OCI-LY1 (cell line): Measurements from ENCODE around the gene TMED6.
"Not testable (repeated sequence)": the region's sequence is repeated elsewhere in the genome, so short reads cannot be mapped to it uniquely, and the experiment has no call there.

Experiments used
- H2AFZ ChIP-seq: fragments of 200-600 bp; sonication (generic), shearing (Covaris generic); 2 replicates; pipeline ENCODE4 v1.6.0; 2014; ENCODE audit warnings: antibody characterized with exemption, mild to moderate bottlenecking, low read length
- H3F3A ChIP-seq: fragments of 200-600 bp; sonication (generic), shearing (Covaris generic); 2 replicates; pipeline ENCODE4 v1.6.0; 2014; ENCODE audit warnings: mild to moderate bottlenecking, antibody characterized with exemption, low read length, moderate library complexity; ENCODE audit not compliant: insufficient read depth
- H3K27ac ChIP-seq: fragments of 200-600 bp; sonication (generic); 2 replicates; pipeline ENCODE4 v1.5.1; 2014; ENCODE audit warnings: low read length, mixed run types, mild to moderate bottlenecking, low read depth; ENCODE audit not compliant: poor library complexity, severe bottlenecking
- H3K27me3 ChIP-seq: fragments of 200-600 bp; sonication (generic); 2 replicates; pipeline ENCODE4 v1.6.0; 2014; ENCODE audit warnings: antibody characterized with exemption, mild to moderate bottlenecking, low read length, moderate library complexity; ENCODE audit not compliant: insufficient read depth
- H3K36me3 ChIP-seq: fragments of 200-600 bp; sonication (generic); 2 replicates; pipeline ENCODE4 v1.6.1; 2014; ENCODE audit warnings: mild to moderate bottlenecking, antibody characterized with exemption, low read length, moderate library complexity, mixed read lengths; ENCODE audit not compliant: insufficient read depth
- H3K4me1 ChIP-seq: fragments of 200-600 bp; sonication (generic); 2 replicates; pipeline ENCODE4 v1.5.1; 2014; ENCODE audit warnings: mild to moderate bottlenecking, low read length, moderate library complexity; ENCODE audit not compliant: insufficient read depth, severe bottlenecking
- H3K4me2 ChIP-seq: fragments of 200-600 bp; sonication (generic), shearing (Covaris generic); 2 replicates; pipeline ENCODE4 v1.6.1; 2014; ENCODE audit warnings: low read length
- H3K4me3 ChIP-seq: fragments of 200-600 bp; sonication (generic); 2 replicates; pipeline ENCODE4 v1.5.1; 2014; ENCODE audit warnings: low read length, low read depth, mild to moderate bottlenecking, mixed read lengths; ENCODE audit not compliant: poor library complexity, severe bottlenecking
- H3K79me2 ChIP-seq: fragments of 200-600 bp; shearing (Covaris generic); 2 replicates; pipeline ENCODE4 v1.6.1; 2016; ENCODE audit warnings: mixed run types, low read length, mixed read lengths; ENCODE audit not compliant: insufficient read depth
- H3K9ac ChIP-seq: fragments of 200-600 bp; sonication (generic), shearing (Covaris generic); 2 replicates; pipeline ENCODE4 v1.6.1; 2014; ENCODE audit warnings: mild to moderate bottlenecking, low read length, mixed read lengths
- H3K9me2 ChIP-seq: fragments of 200-600 bp; sonication (generic), shearing (Covaris generic); 2 replicates; pipeline ENCODE4 v1.6.1; 2014; ENCODE audit warnings: low read depth, mild to moderate bottlenecking, low read length, mixed read lengths
- H3K9me3 ChIP-seq: fragments of 200-600 bp; shearing (Covaris generic); 2 replicates; pipeline ENCODE4 v1.6.1; 2014; ENCODE audit warnings: low read length, mixed read lengths
- H4K20me1 ChIP-seq: fragments of 200-600 bp; sonication (generic), shearing (Covaris generic); 2 replicates; pipeline ENCODE4 v1.6.0; 2016; ENCODE audit warnings: mild to moderate bottlenecking, low read length; ENCODE audit not compliant: insufficient read depth
- EZH2 ChIP-seq: fragments of 200-600 bp; sonication (generic), shearing (Covaris generic); IDR thresholded peaks from 2 replicates; pipeline ENCODE4 v1.8.0; 2017; ENCODE audit warnings: borderline replicate concordance, mixed run types, mild to moderate bottlenecking, antibody characterized with exemption, low read length, moderate library complexity, mixed read lengths
- TF ChIP-seq, protein P1 (sequence below): fragments of 200-600 bp; sonication (generic), shearing (Covaris generic); IDR thresholded peaks from 2 replicates; pipeline ENCODE4 v1.5.1; 2017; ENCODE audit warnings: mild to moderate bottlenecking, antibody characterized with exemption, low read length, moderate library complexity, mixed read lengths

The TMED6 gene

DNA sequence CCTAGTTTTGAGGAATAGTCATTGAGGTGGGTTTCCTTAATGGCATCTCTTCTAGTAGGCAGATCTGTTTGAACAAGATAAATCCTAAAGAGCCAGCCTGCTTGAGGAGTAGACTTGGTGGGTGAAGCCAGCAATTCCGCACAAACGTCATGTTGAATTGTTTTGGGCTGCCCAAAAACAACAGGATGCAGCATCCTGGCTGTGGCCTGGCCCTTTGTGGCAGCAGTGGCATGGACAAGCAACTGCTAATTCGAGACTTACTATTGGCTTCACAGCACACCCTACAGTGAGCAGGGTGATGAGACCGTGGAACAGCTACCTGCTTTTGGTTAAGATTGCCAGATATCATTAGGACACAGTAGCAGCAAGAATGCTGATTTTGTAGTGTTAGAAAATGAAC, 49.7 kb downstream of the TMED6 start:
- TF ChIP-seq, protein P1, sequence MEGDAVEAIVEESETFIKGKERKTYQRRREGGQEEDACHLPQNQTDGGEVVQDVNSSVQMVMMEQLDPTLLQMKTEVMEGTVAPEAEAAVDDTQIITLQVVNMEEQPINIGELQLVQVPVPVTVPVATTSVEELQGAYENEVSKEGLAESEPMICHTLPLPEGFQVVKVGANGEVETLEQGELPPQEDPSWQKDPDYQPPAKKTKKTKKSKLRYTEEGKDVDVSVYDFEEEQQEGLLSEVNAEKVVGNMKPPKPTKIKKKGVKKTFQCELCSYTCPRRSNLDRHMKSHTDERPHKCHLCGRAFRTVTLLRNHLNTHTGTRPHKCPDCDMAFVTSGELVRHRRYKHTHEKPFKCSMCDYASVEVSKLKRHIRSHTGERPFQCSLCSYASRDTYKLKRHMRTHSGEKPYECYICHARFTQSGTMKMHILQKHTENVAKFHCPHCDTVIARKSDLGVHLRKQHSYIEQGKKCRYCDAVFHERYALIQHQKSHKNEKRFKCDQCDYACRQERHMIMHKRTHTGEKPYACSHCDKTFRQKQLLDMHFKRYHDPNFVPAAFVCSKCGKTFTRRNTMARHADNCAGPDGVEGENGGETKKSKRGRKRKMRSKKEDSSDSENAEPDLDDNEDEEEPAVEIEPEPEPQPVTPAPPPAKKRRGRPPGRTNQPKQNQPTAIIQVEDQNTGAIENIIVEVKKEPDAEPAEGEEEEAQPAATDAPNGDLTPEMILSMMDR: no peak
- TF ChIP-seq EZH2: no peak

DNA sequence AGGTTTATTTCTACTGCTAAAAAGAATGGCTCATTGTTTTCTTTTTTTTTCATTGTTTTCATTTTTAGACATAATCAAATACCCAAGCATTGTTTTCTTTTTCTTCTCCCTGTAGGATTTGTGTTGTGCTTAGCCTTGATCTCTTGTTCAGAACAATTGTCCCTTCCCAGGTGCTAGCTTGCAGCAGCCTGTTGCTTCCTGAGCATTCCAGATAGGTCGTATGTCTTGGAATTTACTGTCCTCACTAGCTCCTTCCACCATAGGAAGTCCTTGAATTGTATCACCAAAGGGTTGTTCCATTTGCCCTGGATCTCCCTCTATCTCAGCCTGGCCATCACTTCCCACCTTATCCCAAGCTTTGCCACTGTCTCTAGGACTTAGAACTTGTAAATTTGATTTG, 50.4 kb downstream of the TMED6 start:
- H3K9me2 ChIP-seq: no peaks in the 10 kb centered on the region
- peaks cover 38% of the 10 kb centered on the region for H3K36me3 ChIP-seq
- no peaks in the 10 kb centered on the region for H3K79me2 ChIP-seq
- peaks cover 8% of the 10 kb centered on the region for H3K4me1 ChIP-seq
- no peak overlapping the region for H3K9ac ChIP-seq
- H3K27ac ChIP-seq: no peak overlapping the region
- TF ChIP-seq EZH2: no peak
- H3K4me3 ChIP-seq: no peak overlapping the region
- H3K9me3 ChIP-seq: no peaks in the 10 kb centered on the region
- no peak overlapping the region for H2AFZ ChIP-seq
- no peaks in the 10 kb centered on the region for H3F3A ChIP-seq
- no peaks in the 10 kb centered on the region for H3K27me3 ChIP-seq
- no peak overlapping the region for H3K4me2 ChIP-seq
- H4K20me1 ChIP-seq: no peaks in the 10 kb centered on the region

More for the DNA sequence above, 49.7 kb downstream of the TMED6 start:
- H3K4me3 ChIP-seq: no peak overlapping the region
- H3K79me2 ChIP-seq: no peaks in the 10 kb centered on the region
- H3K36me3 ChIP-seq: peaks cover 38% of the 10 kb centered on the region
- H2AFZ ChIP-seq: no peak overlapping the region
- no peaks in the 10 kb centered on the region for H3F3A ChIP-seq
- H3K9me3 ChIP-seq: no peaks in the 10 kb centered on the region
- H3K9me2 ChIP-seq: no peaks in the 10 kb centered on the region
- no peak overlapping the region for H3K9ac ChIP-seq
- peaks cover 8% of the 10 kb centered on the region for H3K4me1 ChIP-seq
- no peak overlapping the region for H3K4me2 ChIP-seq
- no peak overlapping the region for H3K27ac ChIP-seq
- H3K27me3 ChIP-seq: no peaks in the 10 kb centered on the region
- H4K20me1 ChIP-seq: no peaks in the 10 kb centered on the region

DNA sequence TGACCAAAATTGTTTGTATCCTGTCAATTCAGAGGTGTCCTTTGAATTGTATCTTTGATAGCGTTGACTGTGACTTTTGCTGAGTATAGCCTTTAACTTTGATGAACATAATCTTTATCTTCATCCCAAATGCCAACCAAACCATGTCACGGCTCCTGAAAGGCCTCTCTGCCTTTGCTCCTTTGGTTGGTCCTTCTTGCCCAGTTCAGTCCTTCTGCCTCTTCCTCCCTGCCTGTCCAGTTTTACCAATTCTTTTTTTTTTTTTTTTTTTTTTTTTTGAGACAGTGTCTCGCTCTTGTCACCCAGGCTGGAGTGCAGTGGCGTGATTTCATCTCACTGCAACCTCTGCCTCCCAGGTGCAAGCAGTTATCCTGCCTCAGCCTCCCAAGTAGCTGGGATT, 53.3 kb downstream of the TMED6 start:
- Histone ChIP-seq H3F3A (no peaks in the 10 kb centered on the region), H3K9me2 (no peaks in the 10 kb centered on the region), H3K36me3 (peaks cover 35% of the 10 kb centered on the region), H4K20me1 (no peaks in the 10 kb centered on the region), H3K9ac (no peak overlapping the region), H3K79me2 (no peaks in the 10 kb centered on the region), H3K4me3 (no peak overlapping the region), H3K27me3 (no peaks in the 10 kb centered on the region), H3K4me2 (no peak overlapping the region), H3K9me3 (no peaks in the 10 kb centered on the region), H3K4me1 (peaks cover 8% of the 10 kb centered on the region), H2AFZ (no peak overlapping the region), H3K27ac (no peak overlapping the region)
- TF ChIP-seq EZH2: no peak

DNA sequence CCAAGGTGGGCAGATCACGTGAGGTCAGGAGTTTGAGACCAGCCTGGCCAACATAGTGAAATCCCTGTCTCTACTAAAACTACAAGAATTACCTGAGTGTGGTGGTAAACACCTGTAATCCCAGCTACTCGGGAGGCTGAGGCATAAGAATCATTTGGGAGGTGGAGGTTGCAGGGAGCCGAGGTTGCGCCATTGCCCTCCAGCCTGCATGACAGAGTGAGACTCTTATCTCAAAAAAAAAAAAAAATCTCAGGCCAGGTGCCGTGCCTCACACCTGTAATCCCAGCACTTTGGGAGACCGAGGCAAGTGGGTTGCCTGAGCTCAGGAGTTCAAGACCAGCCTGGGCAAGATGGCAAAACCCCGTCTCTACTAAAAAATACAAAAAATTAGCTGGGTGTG, 54.8 kb downstream of the TMED6 start:
- not testable (repeated sequence) for H3K4me3 ChIP-seq, H3K27me3 ChIP-seq, H2AFZ ChIP-seq, H3K9me3 ChIP-seq, H3F3A ChIP-seq, H3K4me1 ChIP-seq, H3K9me2 ChIP-seq, H3K4me2 ChIP-seq, H4K20me1 ChIP-seq, H3K27ac ChIP-seq, H3K9ac ChIP-seq, H3K79me2 ChIP-seq
- peaks cover 32% of the 10 kb centered on the region for H3K36me3 ChIP-seq

DNA sequence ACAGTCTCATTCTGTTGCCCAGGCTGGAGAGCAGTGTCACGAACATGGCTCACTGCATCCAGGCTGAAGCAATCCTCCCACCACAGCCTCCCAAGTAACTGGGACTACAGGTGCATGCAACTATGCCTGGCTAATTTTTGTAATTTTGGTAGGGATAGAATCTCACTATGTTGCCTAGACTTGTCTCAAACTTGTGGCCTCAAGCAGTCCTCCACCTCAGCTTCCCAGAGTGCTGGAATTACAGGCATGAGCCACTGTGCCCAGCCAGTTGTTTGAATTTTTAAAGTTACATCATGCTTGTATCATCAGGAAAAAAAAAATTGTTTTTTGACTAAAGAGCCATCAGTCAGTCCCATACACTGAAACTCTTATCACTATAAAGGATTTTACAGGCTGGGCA, 57.5 kb downstream of the TMED6 start:
- H3F3A ChIP-seq: no peaks in the 10 kb centered on the region
- H3K9me2 ChIP-seq: no peaks in the 10 kb centered on the region
- no peaks in the 10 kb centered on the region for H4K20me1 ChIP-seq
- H3K9ac ChIP-seq: no peak overlapping the region
- no peak overlapping the region for H2AFZ ChIP-seq
- H3K9me3 ChIP-seq: no peaks in the 10 kb centered on the region
- no peak overlapping the region for H3K27ac ChIP-seq
- peaks cover 22% of the 10 kb centered on the region; the same call in 1 of the 2 replicates for H3K36me3 ChIP-seq
- TF ChIP-seq, protein P1: no peak
- TF ChIP-seq EZH2: no peak
- H3K4me1 ChIP-seq: no peaks in the 10 kb centered on the region
- no peaks in the 10 kb centered on the region for H3K27me3 ChIP-seq
- no peak overlapping the region for H3K4me2 ChIP-seq
- no peaks in the 10 kb centered on the region for H3K79me2 ChIP-seq
- H3K4me3 ChIP-seq: no peak overlapping the region
